A673 (cell line): ENCODE measurements around the gene GNA15. TPM values are rescaled to one million over a fixed set of nuclear protein-coding genes. Genes with fewer than 3 reads are reported as not detected.

Experiments
- BruUV-seq: library from RNA; stranded (reverse); fragments of 400-500 nt; replicated peaks from 2 replicates; lab custom pipeline; 2021; lab: Mats Ljungman, UMichigan
- CTCF ChIA-PET: fragments of 300-600 bp; sonication (Branson Sonifier 250); formaldehyde crosslinking; loops from one replicate; lab custom pipeline; 2022; ENCODE audit warnings: antibody characterized with exemption; lab: Charles Lee
- POLR2A ChIA-PET: fragments of 300-600 bp; sonication (Branson Sonifier 250); formaldehyde crosslinking; loops from one replicate; lab custom pipeline; 2022; ENCODE audit warnings: antibody characterized with exemption; ENCODE audit not compliant: low non-redundant PET; lab: Charles Lee
- DNase-seq: peaks from one replicate; pipeline ENCODE4 v3.0.0-alpha.2; 2015; ENCODE audit warnings: low spot score
- H3K27ac ChIP-seq: fragments of 200-600 bp; sonication (generic); 2 replicates; pipeline ENCODE4 v1.5.1; 2016; ENCODE audit warnings: mixed run types, low read depth, mild to moderate bottlenecking, mixed read lengths, antibody characterized with exemption, low read length; ENCODE audit not compliant: poor library complexity, severe bottlenecking
- H3K27me3 ChIP-seq: fragments of 200-600 bp; sonication (generic); replicated peaks from 2 replicates; pipeline ENCODE4 v1.6.1; 2017; ENCODE audit warnings: mixed run types, low read depth, mild to moderate bottlenecking, mixed read lengths, antibody characterized with exemption, low read length; ENCODE audit not compliant: insufficient read depth, poor library complexity
- H3K36me3 ChIP-seq: fragments of 200-600 bp; sonication (generic); 2 replicates; pipeline ENCODE4 v1.6.1; 2016; ENCODE audit warnings: mixed run types, mild to moderate bottlenecking, mixed read lengths, antibody characterized with exemption, low read length; ENCODE audit not compliant: insufficient read depth, poor library complexity, severe bottlenecking
- H3K4me1 ChIP-seq: fragments of 200-600 bp; sonication (generic); 2 replicates; pipeline ENCODE4 v1.6.1; 2017; ENCODE audit warnings: mixed run types, mild to moderate bottlenecking, mixed read lengths, antibody characterized with exemption, low read length; ENCODE audit not compliant: insufficient read depth, poor library complexity, severe bottlenecking
- H3K4me3 ChIP-seq: fragments of 200-600 bp; sonication (generic); 2 replicates; pipeline ENCODE4 v1.5.1; 2016; ENCODE audit warnings: low read depth, mixed run types, mild to moderate bottlenecking, mixed read lengths, low read length; ENCODE audit not compliant: poor library complexity, severe bottlenecking
- H3K9me3 ChIP-seq: fragments of 200-600 bp; sonication (generic); 2 replicates; pipeline ENCODE4 v1.6.1; 2016; ENCODE audit warnings: mixed run types, low read depth, mild to moderate bottlenecking, mixed read lengths, antibody characterized with exemption, low read length; ENCODE audit not compliant: poor library complexity, severe bottlenecking
- EZH2 ChIP-seq: fragments of 200-600 bp; sonication (generic); IDR thresholded peaks from 2 replicates; pipeline ENCODE4 v1.6.1; 2017; ENCODE audit warnings: borderline replicate concordance, low read depth, mild to moderate bottlenecking, mixed read lengths, antibody characterized with exemption, low read length; ENCODE audit not compliant: poor library complexity, severe bottlenecking
- intact Hi-C: fragments of 100-400 bp; cut with micrococcal nuclease; formaldehyde crosslinking; loops from one replicate; pipeline ENCODE4 v1.10.0; 2022; ENCODE audit not compliant: unreplicated experiment
- total RNA-seq: library from RNA; stranded (reverse); gene quantifications from 2 replicates; pipeline ENCODE4 v1.2.3, GENCODE V29; 2021
- TF ChIP-seq, protein P1 (sequence below): fragments of 300-800, 200-600 bp; sonication (generic); conservative IDR thresholded peaks from 2 replicates; pipeline ENCODE4 v1.5.1; 2017; ENCODE audit warnings: low read depth, mild to moderate bottlenecking, antibody characterized with exemption, low read length, moderate library complexity, mixed read lengths

Gene GNA15
- total RNA-seq, 1 experiment from 2014 or later, result 0.26 TPM

DNA sequence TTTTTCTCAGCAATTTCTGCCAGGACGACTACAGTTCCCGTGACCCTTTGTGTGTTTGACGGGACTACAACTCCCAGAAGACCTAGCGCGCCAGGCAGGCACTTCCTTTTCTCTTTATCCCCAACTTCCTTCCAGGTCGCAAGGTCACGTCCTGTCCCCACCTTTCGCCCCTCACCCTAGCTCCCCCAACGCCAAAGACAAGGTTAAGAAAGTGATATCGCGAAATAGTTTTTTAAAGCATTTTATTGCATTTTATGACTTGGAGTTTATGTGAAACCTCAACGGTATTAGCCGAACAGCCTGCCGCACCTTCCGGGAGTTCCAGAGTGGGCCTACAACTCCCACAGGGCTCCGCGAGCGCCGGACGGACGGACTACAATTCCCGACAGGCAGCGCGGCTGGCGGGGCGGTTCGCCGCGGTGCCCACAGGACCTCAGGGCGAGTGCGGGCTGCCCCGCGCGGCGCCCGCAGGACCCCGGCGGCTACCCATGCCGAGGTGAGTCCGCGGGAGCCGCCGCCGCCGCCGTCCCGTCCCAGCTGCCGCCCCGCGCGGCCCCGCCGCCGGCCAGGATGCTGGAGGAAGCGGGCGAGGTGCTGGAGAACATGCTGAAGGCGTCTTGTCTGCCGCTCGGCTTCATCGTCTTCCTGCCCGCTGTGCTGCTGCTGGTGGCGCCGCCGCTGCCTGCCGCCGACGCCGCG lies 49.8 kb downstream of the GNA15 start, which contains the start of gene NCLN:
NCLN (plus strand) TSS at position 470 of the 699 bp plus-strand sequence; CDS start at position 571, 101 bp downstream.
- ChIA-PET POLR2A (no interaction called here), CTCF (no interaction called here)
- intact Hi-C loops, result no loop called here
- DNase-seq, result peak; percentile 96
- no TSS peak for BruUV-seq
- peaks cover 17% of the 10 kb centered on the region for H3K4me1 ChIP-seq
- TF ChIP-seq EZH2, result no peak
- TF ChIP-seq, protein P1, sequence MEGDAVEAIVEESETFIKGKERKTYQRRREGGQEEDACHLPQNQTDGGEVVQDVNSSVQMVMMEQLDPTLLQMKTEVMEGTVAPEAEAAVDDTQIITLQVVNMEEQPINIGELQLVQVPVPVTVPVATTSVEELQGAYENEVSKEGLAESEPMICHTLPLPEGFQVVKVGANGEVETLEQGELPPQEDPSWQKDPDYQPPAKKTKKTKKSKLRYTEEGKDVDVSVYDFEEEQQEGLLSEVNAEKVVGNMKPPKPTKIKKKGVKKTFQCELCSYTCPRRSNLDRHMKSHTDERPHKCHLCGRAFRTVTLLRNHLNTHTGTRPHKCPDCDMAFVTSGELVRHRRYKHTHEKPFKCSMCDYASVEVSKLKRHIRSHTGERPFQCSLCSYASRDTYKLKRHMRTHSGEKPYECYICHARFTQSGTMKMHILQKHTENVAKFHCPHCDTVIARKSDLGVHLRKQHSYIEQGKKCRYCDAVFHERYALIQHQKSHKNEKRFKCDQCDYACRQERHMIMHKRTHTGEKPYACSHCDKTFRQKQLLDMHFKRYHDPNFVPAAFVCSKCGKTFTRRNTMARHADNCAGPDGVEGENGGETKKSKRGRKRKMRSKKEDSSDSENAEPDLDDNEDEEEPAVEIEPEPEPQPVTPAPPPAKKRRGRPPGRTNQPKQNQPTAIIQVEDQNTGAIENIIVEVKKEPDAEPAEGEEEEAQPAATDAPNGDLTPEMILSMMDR, result no peak
- H3K4me3 ChIP-seq, result peak within 1 kb of the TSS; percentile 98
- H3K36me3 ChIP-seq, result peaks cover 8% of the 10 kb centered on the region
- H3K9me3 ChIP-seq, result no peaks in the 10 kb centered on the region
- H3K27me3 ChIP-seq, result no peaks in the 10 kb centered on the region
- H3K27ac ChIP-seq, result peak within 1 kb of the TSS; percentile 82

DNA sequence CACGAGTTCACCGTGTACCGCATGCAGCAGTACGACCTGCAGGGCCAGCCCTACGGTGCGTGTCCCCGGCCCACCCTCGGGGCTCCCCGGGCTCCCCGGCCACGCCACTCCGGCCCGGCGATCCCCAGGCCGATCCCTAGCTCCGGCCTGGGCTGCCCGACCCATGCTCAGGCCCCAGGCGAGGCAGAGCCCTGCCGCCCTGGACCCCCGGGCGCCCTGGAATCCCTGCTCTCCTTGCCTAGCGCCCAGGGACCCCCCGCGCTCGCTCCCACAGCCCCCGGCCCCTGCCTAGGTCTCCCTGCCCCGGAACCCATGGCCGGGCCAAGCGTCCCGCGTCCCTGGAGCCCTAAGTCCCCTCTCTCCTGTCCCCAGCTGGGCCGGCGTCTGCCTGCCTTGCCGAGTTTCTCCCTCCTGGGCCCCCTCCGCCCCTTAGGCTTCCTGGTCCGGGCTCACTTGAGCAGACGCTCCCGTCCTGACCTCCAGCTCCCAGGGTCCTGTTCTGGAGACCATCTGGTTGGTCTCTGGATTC lies 50.4 kb downstream of the GNA15 start:
- Histone ChIP-seq H3K4me1 (peaks cover 17% of the 10 kb centered on the region), H3K36me3 (peaks cover 8% of the 10 kb centered on the region), H3K9me3 (no peaks in the 10 kb centered on the region), H3K4me3 (peak overlapping the region; percentile 98), H3K27ac (peak overlapping the region; percentile 82), H3K27me3 (no peaks in the 10 kb centered on the region)
- ChIA-PET POLR2A (no interaction called here), CTCF (no interaction called here)
- no peak for DNase-seq
- no peak for TF ChIP-seq EZH2
- TF ChIP-seq, protein P1, result no peak
- intact Hi-C loops, result no loop called here
- TSS peak; percentile 46 for BruUV-seq

DNA sequence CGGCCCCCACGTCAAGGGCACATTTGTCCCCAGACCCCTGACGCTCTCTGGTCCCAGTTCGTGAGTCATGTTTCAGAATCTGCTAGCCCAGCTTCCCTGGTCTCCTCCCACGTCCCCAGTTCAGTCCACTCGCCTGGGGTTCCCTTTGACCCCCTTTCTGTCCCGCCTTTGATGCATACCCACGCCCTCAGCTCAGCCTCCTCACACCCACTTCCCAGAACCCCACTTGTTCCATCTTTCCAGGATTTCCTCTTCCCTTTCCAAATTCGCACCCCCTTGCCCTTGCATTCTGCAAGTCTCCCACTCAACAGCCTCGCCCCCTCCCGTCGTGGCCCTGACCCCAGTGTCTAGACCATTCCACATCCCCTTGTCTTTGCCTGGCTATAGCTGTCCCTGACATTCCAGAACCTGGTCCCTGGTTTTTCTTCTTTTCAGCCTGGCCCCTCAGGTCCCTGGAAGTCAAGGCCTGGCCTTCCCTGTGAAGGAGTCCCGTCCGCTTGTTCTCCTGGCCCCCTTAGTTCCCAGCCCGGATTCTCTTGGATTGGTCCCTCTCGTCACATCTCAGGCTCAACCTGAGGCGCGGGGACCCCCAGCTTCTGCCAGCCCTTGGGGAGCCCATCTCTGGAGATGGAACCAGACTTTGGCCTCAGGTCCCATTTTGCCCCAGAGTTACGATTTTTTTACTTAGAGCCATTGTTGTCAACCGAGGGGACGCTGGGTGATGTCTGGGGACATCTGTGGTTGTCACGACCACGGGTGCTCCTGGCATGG lies 51.2 kb downstream of the GNA15 start:
- Histone ChIP-seq H3K27ac (peak overlapping the region; percentile 82), H3K4me3 (peak overlapping the region; percentile 98), H3K4me1 (peaks cover 17% of the 10 kb centered on the region), H3K9me3 (no peaks in the 10 kb centered on the region), H3K36me3 (peaks cover 8% of the 10 kb centered on the region), H3K27me3 (no peaks in the 10 kb centered on the region)
- DNase-seq, result no peak
- ChIA-PET POLR2A (no interaction called here), CTCF (interaction anchor here (0.6 kb wide), 1 partner anchor 237 kb away, joined by 3 read pairs; no protein-coding TSS in a partner anchor)
- TF ChIP-seq, protein P1, result no peak
- no peak for TF ChIP-seq EZH2
- intact Hi-C loops, result no loop called here
- BruUV-seq, result no TSS peak
